SKM-1 treated with dmso at 0.1 percent for 144 hours (cell line): Measurements from ENCODE around the gene RNF166.

Source experiments
- DNase-seq: peaks from one replicate; lab custom pipeline; 2025; ENCODE audit not compliant: unreplicated experiment; lab: John Stamatoyannopoulos, UW

The RNF166 gene

GRCh38 chr16:88725609-88726407, 19.6 kb upstream of the RNF166 start:
- no peak for DNase-seq

- no peak for DNase-seq
These were observed 18.8 kb upstream of the RNF166 start for GRCh38 chr16:88724855-88725555.

GRCh38 chr16:88723911-88724310, 17.7 kb upstream of the RNF166 start:
- DNase-seq = no peak

GRCh38 chr16:88723507-88723887, 17.3 kb upstream of the RNF166 start:
- DNase-seq = no peak

GRCh38 chr16:88722784-88723506, 16.7 kb upstream of the RNF166 start:
- no peak for DNase-seq

- DNase-seq = no peak
These were observed 15.9 kb upstream of the RNF166 start for GRCh38 chr16:88721815-88722755.

GRCh38 chr16:88721236-88721635, 15.0 kb upstream of the RNF166 start:
- DNase-seq = no peak

- no peak for DNase-seq
These were observed 14.3 kb upstream of the RNF166 start for GRCh38 chr16:88720396-88720970.

GRCh38 chr16:88719933-88720296, 13.7 kb upstream of the RNF166 start:
- DNase-seq = no peak

GRCh38 chr16:88719267-88719932, 13.2 kb upstream of the RNF166 start:
- no peak for DNase-seq

- DNase-seq = no peak
These were observed 12.0 kb upstream of the RNF166 start for GRCh38 chr16:88718178-88718577.

- no peak for DNase-seq
These were observed 10.4 kb upstream of the RNF166 start for GRCh38 chr16:88716601-88717001.

GRCh38 chr16:88716201-88716600, 10.0 kb upstream of the RNF166 start:
- DNase-seq = no peak

GRCh38 chr16:88715312-88716190, 9.3 kb upstream of the RNF166 start:
- no peak for DNase-seq

GRCh38 chr16:88714420-88715302, 8.5 kb upstream of the RNF166 start:
- DNase-seq = no peak

- DNase-seq = no peak
These were observed 7.6 kb upstream of the RNF166 start for GRCh38 chr16:88713568-88714419.

GRCh38 chr16:88713054-88713453, 6.8 kb upstream of the RNF166 start:
- DNase-seq = no peak
